H1 (cell line): ENCODE measurements around the gene HSPBP1. TPM values are rescaled to one million over a fixed set of nuclear protein-coding genes. Genes with fewer than 3 reads are reported as not detected.

Source experiments
- CTCF ChIA-PET: fragments of 300-600 bp; sonication (Branson Sonifier 250); formaldehyde crosslinking; loops from one replicate; lab custom pipeline; 2021; ENCODE audit not compliant: partially characterized antibody; lab: Charles Lee
- POLR2A ChIA-PET: fragments of 300-600 bp; sonication (Branson Sonifier 250); formaldehyde crosslinking; loops from one replicate; lab custom pipeline; 2021; ENCODE audit warnings: inconsistent platforms; ENCODE audit not compliant: partially characterized antibody; lab: Charles Lee
- DNase-seq, 2 experiments: peaks; one replicate each; pipeline versions ENCODE4 v3.0.0 to v3.0.0-alpha.2; 2010 to 2022; ENCODE audit warnings: low spot score in 2 of 2, low read depth in 1 of 2, mixed read lengths in 1 of 2
- FAIRE-seq: peaks from 2 replicates; lab custom pipeline; 2011; peaks lifted over from hg19 to GRCh38; lab: Jason Lieb, UNC
- H2AFZ ChIP-seq: 2 replicates; pipeline ENCODE4 v1.8.1; 2012; ENCODE audit warnings: low read length, inconsistent platforms
- H2AK5ac ChIP-seq: 2 replicates; pipeline ENCODE4 v1.6.1; 2013; ENCODE audit warnings: low read depth, low read length
- H2BK120ac ChIP-seq: replicated peaks from 2 replicates; pipeline ENCODE3; 2013; ENCODE audit warnings: low read depth, low read length, inconsistent platforms
- H2BK12ac ChIP-seq: 2 replicates; pipeline ENCODE4 v1.6.1; 2013; ENCODE audit warnings: low read depth, low read length
- H2BK15ac ChIP-seq: 2 replicates; pipeline ENCODE4 v1.6.1; 2013; ENCODE audit warnings: low read length
- H2BK20ac ChIP-seq: 2 replicates; pipeline ENCODE4 v1.6.1; 2013; ENCODE audit warnings: low read length
- H2BK5ac ChIP-seq: 2 replicates; pipeline ENCODE4 v1.6.1; 2013; ENCODE audit warnings: low read depth, low read length
- H3K14ac ChIP-seq: 2 replicates; pipeline ENCODE4 v1.6.1; 2013; ENCODE audit warnings: inconsistent platforms; ENCODE audit not compliant: insufficient read length
- H3K18ac ChIP-seq: 2 replicates; pipeline ENCODE4 v1.6.1; 2013; ENCODE audit warnings: low read length; ENCODE audit errors: extremely low read depth
- H3K23ac ChIP-seq: 2 replicates; pipeline ENCODE4 v1.6.1; 2013; ENCODE audit warnings: inconsistent platforms; ENCODE audit not compliant: insufficient read length
- H3K23me2 ChIP-seq: 2 replicates; pipeline ENCODE4 v1.6.1; 2013; ENCODE audit warnings: low read depth, low read length
- H3K27ac ChIP-seq: 2 replicates; pipeline ENCODE4 v1.6.1; 2011; ENCODE audit warnings: low read depth, low read length, inconsistent platforms
- H3K27me3 ChIP-seq, 4 experiments: replicated peaks in 1 of 4; 1 replicate in 1 of 4; 2 replicates in 3 of 4; pipeline versions ENCODE4 v1.6.1 to v1.8.1; 2011 to 2013; ENCODE audit warnings: low read length in 3 of 4, mild to moderate bottlenecking in 3 of 4, inconsistent platforms in 2 of 4, mixed read lengths in 2 of 4, moderate library complexity in 1 of 4; ENCODE audit not compliant: control insufficient read depth in 3 of 4, insufficient read depth in 3 of 4; ENCODE audit errors: extremely low read depth in 1 of 4
- H3K36me3 ChIP-seq, 4 experiments: 2 replicates each; pipeline versions ENCODE4 v1.6.1 to v1.8.1; 2011 to 2013; ENCODE audit warnings: mild to moderate bottlenecking in 4 of 4, low read length in 3 of 4, moderate library complexity in 2 of 4, control low read depth in 1 of 4, inconsistent platforms in 1 of 4; ENCODE audit not compliant: insufficient read depth in 4 of 4, control insufficient read depth in 2 of 4
- H3K4ac ChIP-seq: replicated peaks from 2 replicates; pipeline ENCODE3; 2013; ENCODE audit warnings: low read length, low read depth, mixed read lengths, inconsistent platforms; ENCODE audit not compliant: insufficient read length
- H3K4me1 ChIP-seq, 4 experiments: replicated peaks in 1 of 4; 1 replicate in 1 of 4; 2 replicates in 3 of 4; pipeline versions ENCODE4 v1.6.1 to v1.8.1; 2011 to 2013; ENCODE audit warnings: low read length in 3 of 4, inconsistent platforms in 2 of 4, mixed read lengths in 1 of 4; ENCODE audit not compliant: insufficient read depth in 4 of 4, control insufficient read depth in 3 of 4
- H3K4me2 ChIP-seq, 2 experiments: 2 replicates each; pipeline versions ENCODE4 v1.6.1 to v1.8.1; 2011 to 2013; ENCODE audit warnings: low read depth in 2 of 2, low read length in 2 of 2, control low read depth in 1 of 2, inconsistent platforms in 1 of 2, mild to moderate bottlenecking in 1 of 2; ENCODE audit not compliant: insufficient read depth in 1 of 2
- H3K4me3 ChIP-seq, 4 experiments: fragments of 200-600, 300-600 bp in 1 of 4; sonication (generic), shearing (Covaris generic), sonication (Bioruptor Twin) in 1 of 4; 2 replicates each; pipeline versions ENCODE4 v1.5.1 to v1.8.1; 2011 to 2016; ENCODE audit warnings: low read length in 4 of 4, low read depth in 3 of 4, control low read depth in 2 of 4, inconsistent platforms in 2 of 4, mild to moderate bottlenecking in 2 of 4, mixed read lengths in 1 of 4, moderate library complexity in 1 of 4; ENCODE audit not compliant: insufficient read depth in 2 of 4; ENCODE audit errors: extremely low read depth in 1 of 4
- H3K56ac ChIP-seq: replicated peaks from 2 replicates; pipeline ENCODE3; 2013; ENCODE audit warnings: low read depth, mild to moderate bottlenecking, mixed read lengths, low read length, inconsistent platforms; ENCODE audit not compliant: insufficient read length
- H3K79me1 ChIP-seq: 2 replicates; pipeline ENCODE4 v1.6.1; 2013; ENCODE audit warnings: low read depth, low read length, control low read depth
- H3K79me2 ChIP-seq, 2 experiments: 2 replicates each; pipeline versions ENCODE4 v1.6.1 to v1.8.1; 2012 to 2013; ENCODE audit warnings: low read length in 2 of 2, mild to moderate bottlenecking in 2 of 2, inconsistent platforms in 1 of 2; ENCODE audit not compliant: insufficient read depth in 2 of 2, control insufficient read depth in 1 of 2
- H3K9ac ChIP-seq, 4 experiments: replicated peaks in 1 of 4; 1 replicate in 1 of 4; 2 replicates in 3 of 4; pipeline versions ENCODE4 v1.6.1 to v1.8.1; 2011 to 2013; ENCODE audit warnings: low read depth in 3 of 4, low read length in 3 of 4, control low read depth in 2 of 4, mild to moderate bottlenecking in 2 of 4, moderate library complexity in 2 of 4, inconsistent platforms in 1 of 4; ENCODE audit errors: extremely low read depth in 1 of 4
- H3K9me3 ChIP-seq, 2 experiments: 2 replicates each; pipeline versions ENCODE4 v1.6.1 to v1.8.1; 2012 to 2013; ENCODE audit warnings: mild to moderate bottlenecking in 2 of 2, moderate library complexity in 2 of 2, control low read depth in 1 of 2, inconsistent platforms in 1 of 2, low read depth in 1 of 2, low read length in 1 of 2, mixed read lengths in 1 of 2; ENCODE audit not compliant: insufficient read depth in 2 of 2
- H4K20me1 ChIP-seq, 2 experiments: replicated peaks in 1 of 2; 2 replicates each; pipeline versions ENCODE3 to v1.8.1; 2011 to 2013; ENCODE audit warnings: inconsistent platforms in 2 of 2, low read length in 2 of 2, mild to moderate bottlenecking in 1 of 2; ENCODE audit not compliant: insufficient read depth in 2 of 2, control insufficient read depth in 1 of 2
- H4K5ac ChIP-seq: 2 replicates; pipeline ENCODE4 v1.6.1; 2013; ENCODE audit warnings: low read length, low read depth, mixed read lengths, inconsistent platforms; ENCODE audit not compliant: insufficient read length
- H4K8ac ChIP-seq: 2 replicates; pipeline ENCODE4 v1.8.0; 2013; ENCODE audit warnings: mild to moderate bottlenecking, moderate library complexity, low read length, inconsistent platforms; ENCODE audit not compliant: insufficient read depth; ENCODE audit errors: extremely low read depth
- H4K91ac ChIP-seq: replicated peaks from 2 replicates; pipeline ENCODE3; 2013; ENCODE audit warnings: low read length, mixed read lengths, inconsistent platforms; ENCODE audit not compliant: insufficient read length
- CHD1 ChIP-seq: IDR thresholded peaks from 2 replicates; pipeline ENCODE4 v1.6.1; 2012; ENCODE audit warnings: low read depth, low read length, improper control_type of control experiment
- CTCF ChIP-seq, 3 experiments: IDR thresholded peaks; 1 replicate in 2 of 3; 2 replicates in 1 of 3; pipeline versions ENCODE4 v1.5.1 to v1.6.1; 2011; ENCODE audit warnings: low read length in 3 of 3, mild to moderate bottlenecking in 3 of 3, inconsistent platforms in 2 of 3, low read depth in 1 of 3, moderate library complexity in 1 of 3; ENCODE audit not compliant: insufficient read depth in 1 of 3; ENCODE audit errors: control extremely low read depth in 1 of 3
- KDM5A ChIP-seq: fragments of 200-600 bp; IDR thresholded peaks from 2 replicates; pipeline ENCODE4 v1.7.1; 2012; ENCODE audit warnings: mild to moderate bottlenecking, low read length, inconsistent platforms, mixed read lengths
- MAX ChIP-seq: IDR thresholded peaks from 2 replicates; pipeline ENCODE4 v1.6.1; 2012; ENCODE audit warnings: inconsistent platforms
- RBBP5 ChIP-seq: IDR thresholded peaks from 2 replicates; pipeline ENCODE4 v1.7.1; 2012; ENCODE audit warnings: low read depth, mild to moderate bottlenecking, inconsistent platforms, low read length, moderate library complexity, borderline replicate concordance
- RNF2 ChIP-seq: fragments of 200-900, 300-1000 bp; sonication (generic); IDR thresholded peaks from 2 replicates; pipeline ENCODE4 v1.7.1; 2016; ENCODE audit warnings: borderline replicate concordance, low read depth, mild to moderate bottlenecking, antibody characterized with exemption, low read length; ENCODE audit not compliant: poor library complexity, severe bottlenecking; ENCODE audit errors: missing control alignments
- RXRA ChIP-seq: IDR thresholded peaks from 2 replicates; pipeline ENCODE4 v1.6.1; 2011; ENCODE audit warnings: low read depth, mild to moderate bottlenecking, low read length, moderate library complexity; ENCODE audit not compliant: insufficient read depth
- SIX5 ChIP-seq: IDR thresholded peaks from 2 replicates; pipeline ENCODE4 v1.6.1; 2011; ENCODE audit warnings: mild to moderate bottlenecking, low read depth, low read length
- WGBS, 2 experiments: shearing (Covaris generic) in 1 of 2; methylation state at CpG; one replicate each; pipeline versions ENCODE4 v1.1.6 to v1.1.7; 2013 to 2015; ENCODE audit warnings: low lambda C conversion rate in 2 of 2, mixed read lengths in 2 of 2, inconsistent platforms in 1 of 2, low coverage in 1 of 2, missing lambda C conversion rate in 1 of 2; ENCODE audit not compliant: insufficient replicate concordance in 2 of 2, insufficient coverage in 1 of 2, insufficient read length in 1 of 2; ENCODE audit errors: extremely low coverage in 1 of 2, missing lambda C conversion rate in 1 of 2; 5-methylcytosine and 5-hydroxymethylcytosine counted together
- polyA plus RNA-seq, 7 experiments: library from polyadenylated mRNA; depleted of rRNA in 3 of 7; stranded (reverse) in 5 of 7; unstranded in 2 of 7; fragments of >200 nt in 5 of 7; fragments of 200-250 nt in 2 of 7; gene quantifications; 1 replicate in 5 of 7; 2 replicates in 1 of 7; 4 replicates in 1 of 7; pipeline versions ENCODE4 v1.2.1 to v1.2.3, GENCODE V29; 2011 to 2013; ENCODE audit warnings: missing spikeins in 2 of 7, mixed read lengths in 2 of 7
- total RNA-seq: library from RNA; stranded (reverse); fragmentation: NEBNext Ultra II Directional; extraction: Animal tissue kit (Norgen Biotek cat#: 25700); gene quantifications from 2 replicates; pipeline ENCODE4 v1.2.1, GENCODE V29; 2021

The HSPBP1 gene
- total and polyA plus RNA-seq, 2 of the 8 experiments (the other 6 are each of a cell fraction or from before 2014, with no cell fraction given): 63.4 to 100 TPM

GRCh38 chr19:55261671-55262126 lies 18.2 kb downstream of the HSPBP1 start:
- Histone ChIP-seq H3K27me3 (no peaks in the 10 kb centered on the region), H3K14ac (no peak overlapping the region), H3K9me3 (peaks cover 0 to 2% of the 10 kb centered on the region in 2 experiments; a peak in 3 of 4 replicates), H3K4me1 (peaks cover 0 to 11% (median 9%) of the 10 kb centered on the region in 4 experiments; a peak in 5 of 7 replicates), H3K4me2 (no peak overlapping the region; a peak in 1 of 4 replicates), H4K5ac (no peak overlapping the region), H3K4ac (no peak overlapping the region), H3K23ac (no peak overlapping the region), H2BK120ac (no peak overlapping the region), H2BK20ac (no peak overlapping the region), H4K91ac (no peak overlapping the region), H2BK15ac (no peak overlapping the region), H3K18ac (no peak overlapping the region), H4K8ac (no peak overlapping the region), H3K36me3 (no peaks in the 10 kb centered on the region), H2BK12ac (no peak overlapping the region), H3K23me2 (peaks cover 18% of the 10 kb centered on the region; the same call in 1 of the 2 replicates), H3K9ac (no peak overlapping the region), H3K4me3 (no peak overlapping the region), H4K20me1 (peaks cover 14 to 16% of the 10 kb centered on the region in 2 experiments), H3K56ac (no peak overlapping the region), H2BK5ac (no peak overlapping the region), H3K27ac (no peak overlapping the region), H3K79me1 (peaks cover 5% of the 10 kb centered on the region; the same call in 1 of the 2 replicates), H3K79me2 (peaks cover 5 to 23% of the 10 kb centered on the region in 2 experiments), H2AK5ac (no peak overlapping the region), H2AFZ (no peak overlapping the region)
- FAIRE-seq (no peak), DNase-seq (peak in 1 of 2 experiments; percentile 58)
- ChIA-PET POLR2A (interaction anchor here (1.2 to 4.4 kb wide), 10 partner anchors 14 to 338 kb away, joined by 3 to 28 read pairs (median 5); partner anchors contain the start of genes BRSK1, FIZ1, HSPBP1 and PPP1R12C), CTCF (interaction anchor here (0.6 to 2.2 kb wide), 9 partner anchors 30 to 1092 kb away, joined by 3 to 8 read pairs (median 4); no protein-coding TSS in a partner anchor)
- 87% methylated on average over 12 of the region's 13 CpGs; no CpG with 5 or more reads in 1 of the 2 experiments for WGBS, 2 experiments
- no peak for TF ChIP-seq SIX5
- TF ChIP-seq CHD1: no peak
- no peak for TF ChIP-seq RNF2
- no peak for TF ChIP-seq RBBP5
- TF ChIP-seq KDM5A: no peak
- TF ChIP-seq CTCF (IDR thresholded peaks at IDR 0.05; ENCODE audit: control extremely low read depth in 1 of 3, insufficient read depth in 1 of 3, low read depth in 1 of 3, low read length in 3 of 3): no peak
- peak; percentile 33; the same call in 1 of the 2 replicates for TF ChIP-seq MAX
- TF ChIP-seq RXRA: no peak
